NCI-H2029 treated with DMSO at 0.1 percent for 48 hours (cell line): ENCODE results near the gene SDK1.

Experiments
- DNase-seq: peaks from one replicate; lab custom pipeline; 2025; lab: John Stamatoyannopoulos, UW

SDK1 gene

DNA sequence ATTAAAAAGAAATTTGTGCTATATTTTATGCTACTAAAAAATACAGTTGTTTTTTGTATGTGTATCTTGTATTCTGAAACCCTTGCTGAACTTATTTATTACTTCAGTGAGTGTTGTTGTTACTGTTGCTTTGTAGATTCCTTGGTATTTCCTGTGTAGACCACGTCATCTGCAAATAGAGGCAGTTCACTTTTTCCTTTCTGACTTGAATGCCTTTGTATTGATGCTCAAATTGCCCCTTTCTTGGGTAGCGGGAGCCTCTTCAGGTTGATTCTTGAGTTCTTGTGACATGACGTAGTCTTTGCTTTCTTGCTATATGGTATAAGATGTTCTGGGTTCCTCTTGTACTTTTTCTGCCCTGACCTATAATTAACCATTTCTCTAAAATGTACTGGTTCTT lies 504.1 kb downstream of the SDK1 start:
- no peak for DNase-seq

GRCh38 chr7:3806516-3806915 lies 505.5 kb downstream of the SDK1 start:
- DNase-seq, result no peak

GRCh38 chr7:3807824-3808223 lies 506.8 kb downstream of the SDK1 start:
- DNase-seq, result no peak

- no peak for DNase-seq
Observed at GRCh38 chr7:3821488-3821887, 520.4 kb downstream of the SDK1 start.

GRCh38 chr7:3825491-3825890 lies 524.4 kb downstream of the SDK1 start:
- peak; percentile 3 for DNase-seq

GRCh38 chr7:3832199-3832598 lies 531.1 kb downstream of the SDK1 start:
- no peak for DNase-seq

DNA sequence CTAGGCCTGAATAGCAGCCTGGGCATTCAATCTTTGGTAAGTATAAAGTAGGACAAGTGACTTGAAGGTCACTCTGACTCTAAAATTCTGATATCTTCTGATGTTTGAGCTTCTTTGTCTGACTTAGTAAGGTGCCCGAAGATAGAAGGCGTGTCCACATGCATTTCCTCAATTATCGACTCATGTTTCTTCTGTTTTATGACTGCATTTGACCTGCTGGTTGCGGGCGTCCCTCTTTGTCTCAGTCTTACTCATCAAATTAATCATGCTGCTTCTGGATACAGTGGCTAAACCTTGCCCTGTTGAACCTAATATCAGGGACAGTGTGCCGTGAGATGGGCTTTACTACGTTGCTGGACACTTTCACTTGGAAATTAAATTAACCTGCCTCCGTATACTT lies 534.1 kb downstream of the SDK1 start:
- no peak for DNase-seq

- DNase-seq, result no peak
Observed at GRCh38 chr7:3836855-3837254, 535.8 kb downstream of the SDK1 start.

DNA sequence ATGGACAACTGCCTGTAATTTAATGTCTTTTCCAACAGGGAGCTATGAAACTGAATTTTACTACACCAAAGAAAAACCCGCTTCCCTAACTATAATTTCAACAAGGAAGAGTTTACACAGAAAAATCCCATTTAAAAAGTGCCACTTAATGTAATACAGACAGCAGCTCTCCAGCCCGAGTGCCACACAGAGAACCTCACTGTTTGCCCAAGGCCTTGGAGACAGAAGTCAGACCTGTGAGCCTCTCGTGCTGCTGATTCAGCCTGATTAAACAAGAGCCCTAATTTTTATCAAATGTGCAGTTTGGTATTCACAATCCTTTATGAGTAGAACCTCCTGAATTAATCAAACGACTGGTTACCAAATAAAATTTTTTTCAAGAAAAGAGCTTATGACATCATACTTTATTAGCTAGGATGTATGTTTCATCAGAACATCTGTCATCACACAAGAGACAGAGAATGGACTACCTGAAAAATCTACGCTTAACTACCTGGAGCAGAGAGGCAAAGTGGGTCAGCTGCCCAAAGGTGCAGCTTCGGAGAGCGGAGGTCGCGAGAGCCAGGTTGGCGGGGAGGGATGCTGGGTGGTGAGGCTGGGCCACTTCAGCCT lies 543.6 kb downstream of the SDK1 start:
- DNase-seq, result no peak

GRCh38 chr7:3846738-3847137 lies 545.7 kb downstream of the SDK1 start:
- DNase-seq, result no peak

- DNase-seq, result no peak
Observed at GRCh38 chr7:3847336-3847735, 546.3 kb downstream of the SDK1 start.

- no peak for DNase-seq
Observed at GRCh38 chr7:3859431-3859830, 558.4 kb downstream of the SDK1 start.

DNA sequence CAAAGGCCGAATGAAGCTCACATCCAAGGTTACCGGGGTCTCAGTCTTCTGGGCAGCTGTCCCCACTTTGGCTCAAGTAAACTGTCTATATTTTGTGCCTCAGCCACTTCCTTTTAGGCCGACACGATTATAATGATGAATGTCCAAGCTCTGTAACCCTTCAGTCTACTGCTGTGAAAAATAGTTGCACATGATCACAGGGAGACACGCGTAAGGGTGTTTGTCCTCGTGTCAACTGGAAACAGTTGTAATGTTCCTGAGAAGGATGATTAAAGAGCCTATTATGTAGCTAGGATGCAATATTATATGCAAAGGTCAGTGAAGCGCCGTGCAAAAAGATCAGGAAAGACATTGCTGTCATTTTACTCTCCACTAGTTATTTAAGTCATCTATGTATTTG lies 559.9 kb downstream of the SDK1 start:
- DNase-seq, result no peak

DNA sequence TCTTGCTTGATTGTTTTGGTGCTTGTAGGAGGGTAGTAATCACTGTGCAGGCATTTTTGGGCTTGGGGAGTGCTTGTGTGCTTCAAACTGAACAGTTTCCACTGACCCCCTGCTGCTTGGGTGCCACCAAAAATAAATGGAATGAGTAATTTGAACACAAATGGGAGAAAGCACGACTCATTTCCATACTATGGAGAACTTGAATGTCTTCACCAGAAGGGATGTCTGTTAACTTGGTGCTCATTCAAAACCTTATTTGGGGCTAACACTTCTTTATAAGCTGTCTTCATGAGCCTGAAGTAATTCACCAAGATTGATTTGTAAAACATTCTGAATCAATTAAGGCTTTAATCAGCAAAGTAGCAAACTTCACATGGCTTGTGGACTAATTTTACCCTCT lies 560.3 kb downstream of the SDK1 start:
- no peak for DNase-seq

DNA sequence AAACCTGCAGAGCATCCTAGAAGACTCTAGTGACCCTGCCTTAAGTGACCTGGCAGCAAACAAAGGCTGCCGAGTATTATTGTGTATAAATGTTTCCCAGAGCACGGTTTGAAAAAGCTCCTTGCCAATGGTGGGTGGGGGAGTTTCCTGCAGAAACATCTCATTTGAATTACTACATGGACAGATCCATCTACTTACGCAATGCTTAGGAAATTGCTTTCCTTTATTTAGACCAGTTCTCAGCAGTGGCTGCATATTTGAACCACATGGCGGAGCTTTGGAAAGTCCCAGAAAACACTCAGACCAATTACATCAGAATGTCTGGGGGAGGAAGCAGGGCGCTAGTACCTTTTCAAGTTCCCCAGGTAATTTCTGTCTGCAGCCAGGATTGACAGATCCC lies 560.9 kb downstream of the SDK1 start:
- DNase-seq, result no peak

GRCh38 chr7:3862774-3863173 lies 561.7 kb downstream of the SDK1 start:
- no peak for DNase-seq

DNA sequence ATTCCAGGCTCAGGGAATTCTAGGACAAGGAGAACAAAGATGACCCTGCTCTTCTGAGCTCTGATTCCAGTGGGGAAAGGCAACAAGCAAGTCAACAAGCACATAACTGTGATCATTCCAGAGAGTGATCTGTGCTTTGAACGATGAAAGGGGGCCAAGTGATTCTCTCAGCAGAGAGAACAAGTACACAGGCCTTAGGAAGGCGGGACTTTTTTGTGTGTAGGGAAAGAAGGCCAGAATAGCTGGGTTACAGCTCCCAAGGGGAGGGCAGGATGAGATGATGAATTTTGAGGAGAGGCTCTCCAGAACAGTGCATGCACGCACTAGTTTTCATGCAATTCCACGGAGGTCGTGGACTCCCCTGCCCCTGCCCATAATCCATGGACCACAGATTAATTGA lies 565.2 kb downstream of the SDK1 start:
- DNase-seq, result no peak

- no peak for DNase-seq
Observed at GRCh38 chr7:3867863-3868262, 566.8 kb downstream of the SDK1 start.

- peak; percentile 53 for DNase-seq
Observed at GRCh38 chr7:3879355-3880075, 578.5 kb downstream of the SDK1 start.

DNA sequence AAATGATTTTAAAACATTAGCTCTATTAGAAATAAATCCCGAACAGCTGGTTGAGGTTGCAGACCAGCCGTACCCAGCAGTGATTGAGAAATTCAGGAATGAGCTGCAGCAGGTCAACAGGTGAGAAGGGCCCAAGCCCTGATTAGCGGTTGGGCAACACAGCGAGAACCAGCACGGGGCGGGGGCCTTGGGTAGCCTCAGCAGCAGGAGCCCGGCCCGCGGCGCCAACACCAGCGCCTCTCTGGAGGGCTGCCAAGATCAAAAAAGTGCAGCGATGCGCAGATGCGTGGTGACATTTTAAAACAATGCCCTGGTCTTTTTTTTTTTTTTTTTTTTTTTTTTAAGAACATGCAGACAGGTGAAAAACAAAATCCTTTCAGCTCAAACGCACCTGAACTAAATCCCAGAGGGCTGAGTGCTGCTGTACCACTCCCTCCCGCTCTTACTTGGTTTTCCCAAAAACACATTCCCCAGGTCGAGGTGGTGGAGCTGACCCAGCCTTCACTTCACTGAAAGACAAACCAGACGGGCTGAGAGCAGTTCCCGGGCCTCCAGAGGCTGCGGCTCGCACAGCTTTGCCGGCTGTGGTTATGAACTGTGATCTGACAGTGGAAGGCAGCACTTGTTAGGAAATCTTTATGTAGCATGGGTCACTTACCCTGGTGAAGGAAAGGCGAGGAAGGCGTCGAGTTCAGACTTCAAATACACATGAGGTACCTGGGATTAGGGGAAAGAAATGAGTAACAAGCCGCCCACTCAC lies 579.4 kb downstream of the SDK1 start:
- no peak for DNase-seq

DNA sequence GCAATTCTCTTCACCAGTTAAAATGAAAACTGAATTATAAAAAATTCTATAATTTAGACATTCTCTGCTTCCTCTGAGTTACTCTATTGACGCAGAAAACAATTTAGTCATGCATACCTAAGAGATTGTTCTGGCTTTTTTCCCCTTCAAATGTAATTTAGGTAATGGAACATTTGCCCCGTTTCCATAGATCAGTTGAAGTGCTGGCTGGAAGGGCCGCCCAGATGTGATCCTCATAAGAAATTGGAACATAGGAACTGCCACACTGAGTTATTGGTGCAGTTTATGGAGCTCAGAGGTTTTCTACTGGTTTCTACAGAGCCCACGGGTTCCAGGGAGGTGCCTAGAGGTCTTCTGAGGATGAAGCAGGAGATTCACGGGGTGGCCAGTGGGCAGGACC lies 581.7 kb downstream of the SDK1 start:
- DNase-seq, result no peak

GRCh38 chr7:3884543-3884942 lies 583.5 kb downstream of the SDK1 start:
- no peak for DNase-seq

DNA sequence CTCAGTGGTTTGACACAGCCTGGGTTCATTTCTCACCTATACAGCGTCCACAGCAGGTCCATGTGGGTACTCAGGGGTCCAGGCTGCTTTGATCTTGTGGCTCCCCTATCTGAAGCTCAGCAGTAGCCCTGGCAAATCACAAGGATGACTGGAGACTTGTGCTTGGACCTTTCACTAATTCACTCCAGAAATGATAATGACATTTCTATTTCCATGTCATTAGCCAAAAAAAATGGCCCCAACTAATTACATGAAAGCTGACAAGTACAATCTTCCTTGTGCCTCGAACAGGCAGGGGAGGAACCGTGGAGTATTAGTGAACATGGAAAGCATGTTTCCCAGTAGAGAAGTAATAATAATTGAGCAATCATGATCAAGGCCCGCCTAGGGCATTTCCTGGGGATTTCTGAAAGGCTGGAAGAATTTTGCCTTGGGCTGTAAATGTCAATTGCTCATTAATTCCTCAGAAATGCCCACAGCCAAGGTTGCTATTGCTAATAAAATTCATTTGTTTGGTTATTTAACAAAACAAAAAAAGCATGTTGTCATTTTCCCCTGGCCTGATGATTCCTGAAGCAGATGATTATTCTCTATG lies 586.1 kb downstream of the SDK1 start:
- DNase-seq, result no peak
